ENCODE results near the gene NTRK2.

- TF ChIP-seq CTCF (IDR thresholded peaks at IDR 0.05; ENCODE audit: low read length) (no peak), EZH2 (IDR thresholded peaks at IDR 0.05; ENCODE audit: borderline replicate concordance, low read length) (no peak)
These were observed 371.4 kb downstream of the NTRK2 start for GRCh38 chr9:85040821-85041465.
